SU-DHL-6 (cell line): ENCODE results near the gene HSD3B7.

Experiments
- H2AFZ ChIP-seq: fragments of 200-600 bp; sonication (generic); 2 replicates; pipeline ENCODE4 v1.6.1; 2014; ENCODE audit warnings: low read depth, mild to moderate bottlenecking, moderate library complexity, mixed read lengths, antibody characterized with exemption, low read length; ENCODE audit not compliant: severe bottlenecking
- H3F3A ChIP-seq: fragments of 200-600 bp; shearing (Covaris generic); 2 replicates; pipeline ENCODE4 v1.6.0; 2016; ENCODE audit warnings: antibody characterized with exemption, mild to moderate bottlenecking; ENCODE audit not compliant: insufficient read depth
- H3K27ac ChIP-seq: fragments of 200-600 bp; sonication (generic); 2 replicates; pipeline ENCODE4 v1.5.1; 2016; ENCODE audit warnings: low read depth, mild to moderate bottlenecking, low read length, moderate library complexity, mixed read lengths
- H3K27me3 ChIP-seq: fragments of 200-600 bp; sonication (generic), shearing (Covaris generic); 2 replicates; pipeline ENCODE4 v1.6.0; 2014; ENCODE audit warnings: mild to moderate bottlenecking, low read length
- H3K36me3 ChIP-seq: fragments of 200-600 bp; sonication (generic); 2 replicates; pipeline ENCODE4 v1.6.1; 2014; ENCODE audit warnings: mild to moderate bottlenecking, low read length, mixed read lengths
- H3K4me2 ChIP-seq: fragments of 300-600, 200-600 bp; shearing (Covaris generic), sonication (generic); 2 replicates; pipeline ENCODE4 v1.6.0; 2014; ENCODE audit warnings: low read length, low read depth, mild to moderate bottlenecking; ENCODE audit not compliant: poor library complexity, severe bottlenecking
- H3K4me3 ChIP-seq: fragments of 200-600 bp; sonication (generic); 2 replicates; pipeline ENCODE4 v1.5.1; 2014; ENCODE audit warnings: antibody characterized with exemption, low read length, mild to moderate bottlenecking, mixed read lengths; ENCODE audit not compliant: insufficient read depth, poor library complexity, severe bottlenecking
- H3K79me2 ChIP-seq: fragments of 200-600 bp; sonication (generic); 2 replicates; pipeline ENCODE4 v1.6.1; 2014; ENCODE audit warnings: mild to moderate bottlenecking, low read length, moderate library complexity; ENCODE audit not compliant: insufficient read depth
- H3K9ac ChIP-seq: fragments of 200-600 bp; sonication (generic); 2 replicates; pipeline ENCODE4 v1.7.0; 2014; ENCODE audit warnings: mild to moderate bottlenecking, low read length
- H3K9me2 ChIP-seq: fragments of 200-600 bp; sonication (generic); replicated peaks from 2 replicates; pipeline ENCODE4 v1.6.1; 2014; ENCODE audit warnings: low read length; ENCODE audit not compliant: insufficient read depth
- H3K9me3 ChIP-seq: fragments of 200-600 bp; sonication (generic); 2 replicates; pipeline ENCODE4 v1.6.1; 2014; ENCODE audit warnings: low read length, mixed read lengths; ENCODE audit not compliant: insufficient read depth
- H4K20me1 ChIP-seq: fragments of 200-600 bp; sonication (generic); 2 replicates; pipeline ENCODE4 v1.6.1; 2014; ENCODE audit warnings: low read depth, mild to moderate bottlenecking, antibody characterized with exemption, low read length, moderate library complexity, mixed read lengths
- CTCF ChIP-seq: fragments of 200-600 bp; sonication (generic); IDR thresholded peaks from one replicate; pipeline ENCODE4 v1.5.1; 2017; ENCODE audit warnings: antibody characterized with exemption, mild to moderate bottlenecking, low read length, moderate library complexity; ENCODE audit not compliant: insufficient read depth, poor library complexity, severe bottlenecking
- EZH2phosphoT487 ChIP-seq: fragments of 200-600 bp; sonication (generic), shearing (Covaris generic); conservative IDR thresholded peaks from 2 replicates; pipeline ENCODE4 v1.6.1; 2018; ENCODE audit warnings: mild to moderate bottlenecking, antibody characterized with exemption, low read length, moderate library complexity, mixed read lengths

Gene HSD3B7

GRCh38 chr16:31004658-31005057 lies 19.7 kb downstream of the HSD3B7 start:
- Histone ChIP-seq H3K79me2 (no peaks in the 10 kb centered on the region), H3K9me3 (no peaks in the 10 kb centered on the region), H3K27ac (no peak overlapping the region), H2AFZ (no peak overlapping the region), H3K4me2 (no peak overlapping the region), H3K9me2 (no peaks in the 10 kb centered on the region), H3K4me3 (no peak overlapping the region), H3K9ac (no peak overlapping the region), H4K20me1 (no peaks in the 10 kb centered on the region), H3K36me3 (no peaks in the 10 kb centered on the region), H3F3A (no peaks in the 10 kb centered on the region), H3K27me3 (no peaks in the 10 kb centered on the region)
- TF ChIP-seq CTCF (no peak), EZH2phosphoT487 (no peak)

GRCh38 chr16:31005350-31006085 lies 20.5 kb downstream of the HSD3B7 start:
- no peaks in the 10 kb centered on the region for H3F3A ChIP-seq
- no peak overlapping the region for H2AFZ ChIP-seq
- no peaks in the 10 kb centered on the region for H3K79me2 ChIP-seq
- H3K4me2 ChIP-seq, result no peak overlapping the region
- H3K9me3 ChIP-seq, result no peaks in the 10 kb centered on the region
- H3K9ac ChIP-seq, result no peak overlapping the region
- H3K36me3 ChIP-seq, result no peaks in the 10 kb centered on the region
- no peak overlapping the region for H3K27ac ChIP-seq
- H4K20me1 ChIP-seq, result no peaks in the 10 kb centered on the region
- H3K27me3 ChIP-seq, result no peaks in the 10 kb centered on the region
- TF ChIP-seq CTCF, result no peak
- no peak for TF ChIP-seq EZH2phosphoT487
- no peaks in the 10 kb centered on the region for H3K9me2 ChIP-seq
- H3K4me3 ChIP-seq, result no peak overlapping the region

DNA sequence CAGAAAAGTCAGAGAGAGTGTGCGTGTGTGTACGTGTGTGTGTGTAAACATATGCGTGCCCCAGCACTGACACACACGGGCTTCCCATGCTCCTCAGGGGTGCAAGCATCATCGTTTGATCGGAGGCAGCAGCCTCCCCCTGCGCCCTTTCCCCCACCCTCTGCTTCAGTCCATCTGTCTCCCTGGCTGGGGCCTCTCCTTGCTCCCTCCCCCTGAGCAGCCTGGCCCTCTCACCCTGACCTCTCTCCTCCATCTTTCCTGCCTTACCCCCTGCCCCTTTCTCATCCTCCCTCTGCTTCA lies 21.0 kb downstream of the HSD3B7 start:
- H3K9me2 ChIP-seq, result no peaks in the 10 kb centered on the region
- no peak overlapping the region for H3K4me2 ChIP-seq
- no peaks in the 10 kb centered on the region for H3K36me3 ChIP-seq
- H3K79me2 ChIP-seq, result no peaks in the 10 kb centered on the region
- H3K27me3 ChIP-seq, result no peaks in the 10 kb centered on the region
- H3F3A ChIP-seq, result no peaks in the 10 kb centered on the region
- H3K9ac ChIP-seq, result no peak overlapping the region
- no peaks in the 10 kb centered on the region for H3K9me3 ChIP-seq
- H2AFZ ChIP-seq, result no peak overlapping the region
- H4K20me1 ChIP-seq, result no peaks in the 10 kb centered on the region
- no peak overlapping the region for H3K4me3 ChIP-seq
- TF ChIP-seq EZH2phosphoT487 (no peak), CTCF (no peak)
- no peak overlapping the region for H3K27ac ChIP-seq
